MCF 10A (cell line): ENCODE data around the gene PPM1F. TPM values are rescaled to one million over a fixed set of nuclear protein-coding genes. Genes with fewer than 3 reads are reported as not detected.

Experiments
- BruUV-seq: library from RNA; stranded (reverse); fragments of 400-500 nt; replicated peaks from 2 replicates; lab custom pipeline; 2021; lab: Mats Ljungman, UMichigan
- CTCF ChIA-PET: fragments of 300-600 bp; sonication (Branson Sonifier 250); formaldehyde crosslinking; extraction: SDS; loops from one replicate; lab custom pipeline; 2021; ENCODE audit warnings: antibody characterized with exemption, inconsistent platforms; lab: Yijun Ruan, JAX
- POLR2A ChIA-PET: fragments of 300-600, 350-650 bp; sonication (Branson Sonifier 250); formaldehyde crosslinking; extraction: SDS; loops from one replicate; lab custom pipeline; 2020; ENCODE audit warnings: antibody characterized with exemption, inconsistent platforms; lab: Yijun Ruan, JAX
- DNase-seq: peaks from one replicate; pipeline ENCODE4 v3.0.0-alpha.2; 2018; ENCODE audit not compliant: unreplicated experiment
- H3K27ac Mint-ChIP-seq: one replicate; pipeline ENCODE4 v1.8.0; 2022; ENCODE audit warnings: mild to moderate bottlenecking, low read depth, mixed read lengths; ENCODE audit not compliant: unreplicated experiment
- H3K27me3 Mint-ChIP-seq: one replicate; pipeline ENCODE4 v1.8.0; 2022; ENCODE audit warnings: mixed read lengths; ENCODE audit not compliant: insufficient read depth, unreplicated experiment
- H3K36me3 Mint-ChIP-seq: one replicate; pipeline ENCODE4 v1.8.0; 2022; ENCODE audit warnings: mild to moderate bottlenecking, moderate library complexity, mixed read lengths; ENCODE audit not compliant: insufficient read depth, unreplicated experiment
- H3K4me1 Mint-ChIP-seq: one replicate; pipeline ENCODE4 v1.8.0; 2022; ENCODE audit warnings: mixed read lengths; ENCODE audit not compliant: insufficient read depth, unreplicated experiment
- H3K4me3 Mint-ChIP-seq: one replicate; pipeline ENCODE4 v1.8.0; 2022; ENCODE audit warnings: mild to moderate bottlenecking, moderate library complexity, mixed read lengths; ENCODE audit not compliant: unreplicated experiment
- H3K9me3 Mint-ChIP-seq: one replicate; pipeline ENCODE4 v1.8.0; 2022; ENCODE audit warnings: mixed read lengths; ENCODE audit not compliant: unreplicated experiment
- intact Hi-C: fragments of 100-400 bp; cut with micrococcal nuclease; formaldehyde crosslinking; loops from 2 replicates; pipeline ENCODE4 v1.14.1; 2022
- total RNA-seq: library from RNA; stranded (reverse); gene quantifications from 2 replicates; pipeline ENCODE4 v1.2.3, GENCODE V29; 2022
- TF ChIP-seq, protein P1 (sequence below): fragments of 200-600 bp; IDR thresholded peaks from one replicate; pipeline ENCODE4 v1.8.0; 2022; ENCODE audit warnings: antibody characterized with exemption, mild to moderate bottlenecking; ENCODE audit not compliant: unreplicated experiment

PPM1F gene
- total RNA-seq, 1 experiment from 2014 or later = 32.6 TPM

DNA sequence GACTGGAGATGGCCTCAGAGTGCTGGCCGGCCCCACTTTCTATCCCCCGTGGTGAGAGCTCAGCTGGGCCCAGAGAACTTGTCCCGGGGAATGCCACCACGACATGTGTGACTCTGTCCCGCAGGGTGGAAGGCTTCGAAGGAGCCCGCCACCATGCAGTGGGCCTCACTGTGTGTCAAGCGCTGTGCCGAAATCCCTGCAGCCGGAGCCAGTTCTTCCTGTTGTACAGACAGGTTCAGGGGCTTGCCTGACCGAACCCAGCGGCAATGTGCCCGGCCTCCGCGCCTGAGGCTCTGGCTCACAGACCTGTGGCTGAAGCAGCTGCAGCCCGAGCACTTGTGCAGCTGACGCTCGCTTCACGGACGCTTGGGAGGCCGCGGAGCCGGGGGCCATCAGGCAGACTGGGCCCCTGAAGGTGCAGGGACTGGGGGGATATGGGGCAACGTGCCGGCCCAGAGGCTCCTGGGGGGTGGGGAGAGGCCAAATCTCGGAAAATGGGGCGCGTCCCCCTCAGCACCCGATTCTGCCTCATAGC lies 650 bp downstream of the PPM1F start:
- Mint-ChIP-seq H3K4me3 (peak overlapping the region; percentile 79), H3K27me3 (no peaks in the 10 kb centered on the region), H3K9me3 (no peaks in the 10 kb centered on the region), H3K4me1 (peaks cover 15% of the 10 kb centered on the region), H3K27ac (peak overlapping the region; percentile 51), H3K36me3 (no peaks in the 10 kb centered on the region)
- TF ChIP-seq, protein P1, sequence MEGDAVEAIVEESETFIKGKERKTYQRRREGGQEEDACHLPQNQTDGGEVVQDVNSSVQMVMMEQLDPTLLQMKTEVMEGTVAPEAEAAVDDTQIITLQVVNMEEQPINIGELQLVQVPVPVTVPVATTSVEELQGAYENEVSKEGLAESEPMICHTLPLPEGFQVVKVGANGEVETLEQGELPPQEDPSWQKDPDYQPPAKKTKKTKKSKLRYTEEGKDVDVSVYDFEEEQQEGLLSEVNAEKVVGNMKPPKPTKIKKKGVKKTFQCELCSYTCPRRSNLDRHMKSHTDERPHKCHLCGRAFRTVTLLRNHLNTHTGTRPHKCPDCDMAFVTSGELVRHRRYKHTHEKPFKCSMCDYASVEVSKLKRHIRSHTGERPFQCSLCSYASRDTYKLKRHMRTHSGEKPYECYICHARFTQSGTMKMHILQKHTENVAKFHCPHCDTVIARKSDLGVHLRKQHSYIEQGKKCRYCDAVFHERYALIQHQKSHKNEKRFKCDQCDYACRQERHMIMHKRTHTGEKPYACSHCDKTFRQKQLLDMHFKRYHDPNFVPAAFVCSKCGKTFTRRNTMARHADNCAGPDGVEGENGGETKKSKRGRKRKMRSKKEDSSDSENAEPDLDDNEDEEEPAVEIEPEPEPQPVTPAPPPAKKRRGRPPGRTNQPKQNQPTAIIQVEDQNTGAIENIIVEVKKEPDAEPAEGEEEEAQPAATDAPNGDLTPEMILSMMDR = no peak
- ChIA-PET POLR2A (interaction anchor here (0.5 to 3.8 kb wide), 6 partner anchors 10 to 270 kb away, joined by 3 to 36 read pairs (median 4); no protein-coding TSS in a partner anchor), CTCF (interaction anchor here (0.6 to 3.6 kb wide), 14 partner anchors 10 to 617 kb away, joined by 3 to 65 read pairs (median 3); partner anchors contain the start of gene PPIL2)
- DNase-seq = peak; percentile 24
- intact Hi-C loops = loop anchor here (1.0 kb wide), 1 partner anchor 239 kb away; no protein-coding TSS in a partner anchor
- BruUV-seq = no TSS peak

DNA sequence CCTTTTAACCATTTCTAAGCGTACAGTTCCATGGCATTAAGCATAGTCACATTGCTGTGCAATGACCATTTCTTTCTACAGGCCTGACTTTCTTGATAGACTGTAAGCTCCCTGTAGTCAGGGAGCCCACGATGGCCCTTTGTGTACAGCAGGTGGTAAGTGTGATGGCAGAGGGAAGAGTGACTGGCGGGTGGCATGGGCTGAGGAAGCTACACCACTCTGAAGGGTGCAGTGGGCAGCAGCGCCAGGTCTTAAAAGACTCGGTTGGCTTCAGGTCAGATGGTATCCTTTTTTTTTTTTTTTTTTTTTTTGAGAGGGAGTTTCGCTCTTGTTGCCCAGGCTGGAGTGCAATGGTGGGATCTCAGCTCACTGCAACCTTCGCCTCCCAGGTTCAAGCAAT lies 1.6 kb downstream of the PPM1F start:
- intact Hi-C loops = no loop called here
- CTCF ChIA-PET = interaction anchor here (0.6 to 3.6 kb wide), 3 partner anchors 11 to 109 kb away, joined by 3 to 65 read pairs (median 3); no protein-coding TSS in a partner anchor

DNA sequence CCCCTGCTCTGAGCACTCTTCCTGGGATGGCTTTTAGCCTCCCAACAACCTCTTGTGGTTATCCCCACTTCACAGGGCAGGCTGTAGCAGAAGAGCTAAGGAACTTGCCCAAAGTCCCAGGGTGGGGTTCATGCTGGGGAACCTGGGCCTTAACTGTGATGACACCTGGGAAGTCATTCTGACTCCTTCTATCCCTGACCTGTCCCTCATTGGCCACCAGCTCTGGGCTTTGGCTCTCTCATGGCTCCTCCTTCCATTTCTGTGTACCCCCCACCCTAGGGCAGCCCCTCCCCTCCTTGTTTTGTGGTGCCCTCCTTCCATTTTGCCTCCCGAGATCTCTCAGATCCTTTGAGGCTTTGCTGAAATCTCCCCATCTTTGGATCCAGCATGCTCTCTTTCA lies 2.7 kb downstream of the PPM1F start:
- DNase-seq = no peak
- H3K27ac Mint-ChIP-seq = no peak overlapping the region
- TF ChIP-seq, protein P1 = no peak

More for the DNA sequence above, 1.6 kb downstream of the PPM1F start:
- Mint-ChIP-seq H3K36me3 (peaks cover 4% of the 10 kb centered on the region), H3K4me1 (peaks cover 16% of the 10 kb centered on the region), H3K4me3 (no peak overlapping the region), H3K27me3 (no peaks in the 10 kb centered on the region), H3K9me3 (no peaks in the 10 kb centered on the region), H3K27ac (no peak overlapping the region)
- POLR2A ChIA-PET = interaction anchor here (2.2 to 3.8 kb wide), 2 partner anchors 13 to 14 kb away, joined by 8 to 36 read pairs; no protein-coding TSS in a partner anchor
- BruUV-seq = TSS peak; percentile 11
- no peak for DNase-seq
- TF ChIP-seq, protein P1 = no peak

DNA sequence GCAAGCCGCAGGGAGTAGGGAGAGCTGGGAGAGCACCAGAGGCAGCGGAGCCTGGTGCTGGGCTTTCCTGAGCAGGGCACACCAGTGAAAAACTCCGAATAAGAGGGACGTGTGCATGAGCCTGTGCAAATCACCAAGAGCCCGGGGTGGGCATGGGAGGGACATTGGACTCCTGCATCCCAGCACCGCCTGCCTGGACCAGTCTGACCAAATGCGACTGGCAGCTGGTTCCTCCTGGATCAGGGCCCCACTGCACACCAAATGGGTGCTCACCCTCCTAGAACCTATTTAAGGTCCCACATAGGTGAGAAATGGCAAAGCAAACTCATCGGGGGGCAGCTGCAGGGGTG lies 3.1 kb downstream of the PPM1F start:
- Mint-ChIP-seq H3K4me3 (no peak overlapping the region), H3K27me3 (no peaks in the 10 kb centered on the region), H3K27ac (no peak overlapping the region), H3K9me3 (no peaks in the 10 kb centered on the region), H3K36me3 (peaks cover 19% of the 10 kb centered on the region), H3K4me1 (peaks cover 16% of the 10 kb centered on the region)
- intact Hi-C loops = no loop called here
- DNase-seq = no peak
- TF ChIP-seq, protein P1 = no peak
- ChIA-PET CTCF (interaction anchor here (0.6 to 2.4 kb wide), 2 partner anchors 11 to 113 kb away, joined by 3 to 9 read pairs; no protein-coding TSS in a partner anchor), POLR2A (interaction anchor here (0.9 to 2.2 kb wide), 2 partner anchors 11 to 83 kb away, joined by 3 to 8 read pairs; no protein-coding TSS in a partner anchor)
- BruUV-seq = no TSS peak

More for the DNA sequence above, 2.7 kb downstream of the PPM1F start:
- no TSS peak for BruUV-seq
- ChIA-PET CTCF (interaction anchor here (0.6 to 2.4 kb wide), 3 partner anchors 12 to 359 kb away, joined by 3 to 9 read pairs (median 3); no protein-coding TSS in a partner anchor), POLR2A (interaction anchor here (0.9 to 2.2 kb wide), 2 partner anchors 12 to 84 kb away, joined by 3 to 8 read pairs; no protein-coding TSS in a partner anchor)
- Mint-ChIP-seq H3K9me3 (no peaks in the 10 kb centered on the region), H3K4me1 (peaks cover 16% of the 10 kb centered on the region), H3K36me3 (peaks cover 15% of the 10 kb centered on the region), H3K27me3 (no peaks in the 10 kb centered on the region), H3K4me3 (no peak overlapping the region)
- intact Hi-C loops = no loop called here
